Uterus (tissue), 2 donors: ENCODE measurements around the gene ZNF407.

Experiments used
- POLR2A ChIP-seq, 2 donors: fragments of 450-650 bp; IDR thresholded peaks; one replicate each; pipeline ENCODE4 v1.6.1; 2016; ENCODE audit warnings: antibody characterized with exemption in 2 of 2, mild to moderate bottlenecking in 1 of 2, moderate library complexity in 1 of 2
- TF ChIP-seq, protein P1 (sequence below), 4 experiments: fragments of 200-600 bp in 2 of 4; fragments of 450-650 bp in 2 of 4; sonication (generic) in 2 of 4; IDR thresholded peaks; one replicate each; pipeline ENCODE4 v1.5.1; 2016 to 2019; ENCODE audit warnings: antibody characterized with exemption in 4 of 4, mild to moderate bottlenecking in 2 of 4, moderate library complexity in 1 of 4

DNA sequence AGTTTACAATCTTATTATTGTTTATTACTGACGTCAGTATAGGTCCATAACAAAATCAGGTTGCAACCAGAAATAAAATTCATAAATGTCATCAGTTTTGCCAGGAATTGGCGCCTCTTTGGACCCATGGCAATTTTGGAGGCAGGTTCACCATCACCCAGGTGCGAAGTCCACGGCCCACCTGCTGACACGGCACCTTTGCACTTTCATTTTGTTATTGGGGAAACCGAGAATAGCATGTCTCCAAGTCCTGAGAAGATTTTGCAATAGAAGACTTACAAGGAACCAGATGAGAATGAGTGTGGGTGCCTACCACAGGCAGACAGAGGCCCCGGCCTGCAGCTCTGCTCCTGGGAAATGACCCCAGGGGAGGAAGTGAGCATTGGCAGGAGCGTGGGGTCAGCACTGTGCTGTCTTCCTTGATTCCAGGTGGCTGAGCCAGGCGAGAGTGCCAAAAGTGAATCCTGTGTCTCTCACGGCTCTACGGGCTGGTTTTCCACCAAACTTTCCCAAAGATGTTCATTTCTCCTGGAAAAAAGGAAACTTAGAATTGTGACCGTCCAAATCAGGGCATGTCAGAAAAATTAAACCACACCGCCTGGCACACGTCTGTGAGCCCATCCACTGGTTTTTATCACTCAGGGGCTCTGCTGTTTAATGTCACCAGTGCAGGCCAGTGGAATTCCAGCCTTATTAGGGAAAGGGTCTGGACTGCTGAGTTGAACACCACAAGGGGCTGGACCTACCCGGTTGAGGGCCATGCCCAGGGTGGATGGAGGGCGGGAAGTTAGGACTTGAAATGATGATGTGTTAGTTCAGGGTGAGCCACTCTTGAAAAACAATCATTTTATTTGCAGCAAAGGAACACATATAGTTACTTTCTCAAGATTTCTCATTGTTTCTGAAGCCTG is 514.8 kb downstream of the ZNF407 start:
- TF ChIP-seq POLR2A (IDR thresholded peaks at IDR 0.05), result no peak
- TF ChIP-seq, protein P1, sequence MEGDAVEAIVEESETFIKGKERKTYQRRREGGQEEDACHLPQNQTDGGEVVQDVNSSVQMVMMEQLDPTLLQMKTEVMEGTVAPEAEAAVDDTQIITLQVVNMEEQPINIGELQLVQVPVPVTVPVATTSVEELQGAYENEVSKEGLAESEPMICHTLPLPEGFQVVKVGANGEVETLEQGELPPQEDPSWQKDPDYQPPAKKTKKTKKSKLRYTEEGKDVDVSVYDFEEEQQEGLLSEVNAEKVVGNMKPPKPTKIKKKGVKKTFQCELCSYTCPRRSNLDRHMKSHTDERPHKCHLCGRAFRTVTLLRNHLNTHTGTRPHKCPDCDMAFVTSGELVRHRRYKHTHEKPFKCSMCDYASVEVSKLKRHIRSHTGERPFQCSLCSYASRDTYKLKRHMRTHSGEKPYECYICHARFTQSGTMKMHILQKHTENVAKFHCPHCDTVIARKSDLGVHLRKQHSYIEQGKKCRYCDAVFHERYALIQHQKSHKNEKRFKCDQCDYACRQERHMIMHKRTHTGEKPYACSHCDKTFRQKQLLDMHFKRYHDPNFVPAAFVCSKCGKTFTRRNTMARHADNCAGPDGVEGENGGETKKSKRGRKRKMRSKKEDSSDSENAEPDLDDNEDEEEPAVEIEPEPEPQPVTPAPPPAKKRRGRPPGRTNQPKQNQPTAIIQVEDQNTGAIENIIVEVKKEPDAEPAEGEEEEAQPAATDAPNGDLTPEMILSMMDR (IDR thresholded peaks at IDR 0.05), result no peak
